Activated T-helper 9 cell treated with anti-CD3 and anti-CD28 coated beads, Interleukin-2, amount 50 U/mL, for 16 hours (primary cell): Measurements from ENCODE around the gene PHF12.
"Not testable (repeated sequence)": the region's sequence is repeated elsewhere in the genome, so short reads cannot be mapped to it uniquely, and the experiment has no call there.

Experiments used
- DNase-seq: peaks from one replicate; pipeline ENCODE4 v3.0.0-alpha.2; 2020; ENCODE audit warnings: low read depth

The PHF12 gene

DNA sequence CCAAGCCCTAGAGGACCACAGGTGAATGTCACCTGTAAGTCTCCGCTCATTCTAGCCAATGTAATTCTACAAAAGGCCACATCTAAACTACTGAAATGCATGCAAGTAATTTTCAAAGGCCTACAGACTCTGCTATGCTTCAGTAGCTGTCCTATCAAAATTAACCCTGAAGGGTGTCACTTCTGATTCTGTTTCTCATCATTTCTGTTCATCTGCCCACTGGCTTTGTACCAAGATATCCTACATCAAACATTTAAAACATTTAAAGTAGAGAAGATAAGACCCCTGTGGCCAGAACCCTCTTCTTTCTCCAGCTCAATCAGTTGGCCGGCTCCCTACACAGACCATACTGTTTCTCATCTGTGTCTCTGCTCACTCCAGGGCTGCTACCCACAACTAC is 21.5 kb downstream of the PHF12 start:
- no peak for DNase-seq

DNA sequence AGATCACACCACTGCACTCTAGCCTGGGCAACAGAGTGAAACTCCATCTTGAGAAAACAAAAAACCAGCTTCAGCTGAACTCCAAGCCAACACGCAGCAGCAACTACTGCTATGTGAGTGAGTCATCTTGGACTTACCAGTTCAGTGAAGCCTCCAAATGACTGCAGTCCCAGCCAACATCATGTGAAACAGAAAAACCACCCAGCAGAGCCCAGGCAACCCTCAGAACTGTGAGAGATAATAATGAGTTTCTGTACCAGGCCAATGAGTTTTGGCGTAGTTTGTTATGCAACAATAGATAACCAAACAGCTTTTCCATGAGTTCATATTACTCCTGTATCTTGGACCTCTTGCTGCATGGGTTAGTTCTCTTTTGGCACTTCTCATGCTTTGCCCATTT is 23.3 kb downstream of the PHF12 start:
- DNase-seq = peak; percentile 7

DNA sequence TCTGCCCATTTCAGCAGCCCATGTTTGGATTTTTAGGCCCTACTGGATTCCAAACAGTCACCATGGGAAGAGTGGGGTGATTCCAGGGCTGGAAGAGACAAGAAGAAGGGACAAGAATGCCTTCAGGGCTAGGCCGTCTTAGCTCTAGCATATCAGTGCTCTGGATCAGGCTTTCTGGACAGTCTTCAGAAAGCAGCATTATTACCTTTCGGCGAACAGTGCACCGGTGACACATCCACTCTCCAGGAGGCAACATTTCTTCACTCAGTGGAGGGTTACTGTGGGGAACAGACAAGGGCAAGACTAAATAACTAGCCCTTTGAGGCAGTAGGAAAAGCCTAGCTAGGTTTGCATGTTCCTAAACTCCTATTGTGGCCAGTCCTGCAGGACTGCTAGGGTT is 24.5 kb downstream of the PHF12 start:
- DNase-seq = no peak

DNA sequence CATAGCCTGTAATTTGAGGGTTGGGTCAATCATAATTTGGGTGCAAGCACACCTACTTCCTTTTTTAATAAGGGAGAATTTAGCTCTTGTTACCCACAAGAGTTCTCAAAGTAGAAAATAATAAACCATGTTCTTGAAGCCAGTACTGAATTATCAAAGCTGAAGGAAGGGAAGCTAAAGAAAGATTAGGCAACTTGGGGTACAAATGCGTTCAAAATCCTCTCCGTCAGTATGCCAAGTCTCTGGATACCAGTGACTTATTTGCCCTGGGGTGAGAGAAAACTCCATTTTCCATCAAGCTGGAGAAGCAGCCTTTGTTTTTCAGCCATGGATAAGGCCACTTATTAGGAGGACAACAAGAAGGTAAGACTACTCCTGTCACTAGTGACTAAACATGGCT is 25.0 kb downstream of the PHF12 start:
- no peak for DNase-seq

DNA sequence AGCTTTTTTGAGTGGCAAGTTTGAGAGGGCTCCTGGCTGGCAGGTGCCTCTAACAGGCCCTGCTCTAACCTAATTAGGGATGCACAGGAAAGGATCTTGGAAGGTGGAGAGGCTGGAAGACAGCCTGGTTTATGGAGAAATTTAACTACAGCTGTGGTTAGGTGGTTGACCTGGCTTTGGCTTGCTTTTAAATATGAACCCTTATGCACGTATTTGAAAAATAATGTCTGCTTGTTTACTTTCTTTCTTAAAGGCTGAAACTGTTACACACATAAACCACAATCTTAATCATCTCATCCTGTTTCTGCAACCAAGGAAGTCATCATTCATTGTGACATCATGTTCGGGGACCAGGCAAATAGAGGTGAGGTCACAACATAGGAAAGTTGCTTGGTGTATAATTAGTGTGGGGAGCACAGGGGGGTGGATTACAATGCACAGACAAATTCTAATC is 25.4 kb downstream of the PHF12 start:
- DNase-seq = peak; percentile 9

- DNase-seq = no peak
Observed at GRCh38 chr17:28920201-28920600, 31.1 kb downstream of the PHF12 start.

GRCh38 chr17:28918295-28918694 is 33.0 kb downstream of the PHF12 start:
- no peak for DNase-seq

DNA sequence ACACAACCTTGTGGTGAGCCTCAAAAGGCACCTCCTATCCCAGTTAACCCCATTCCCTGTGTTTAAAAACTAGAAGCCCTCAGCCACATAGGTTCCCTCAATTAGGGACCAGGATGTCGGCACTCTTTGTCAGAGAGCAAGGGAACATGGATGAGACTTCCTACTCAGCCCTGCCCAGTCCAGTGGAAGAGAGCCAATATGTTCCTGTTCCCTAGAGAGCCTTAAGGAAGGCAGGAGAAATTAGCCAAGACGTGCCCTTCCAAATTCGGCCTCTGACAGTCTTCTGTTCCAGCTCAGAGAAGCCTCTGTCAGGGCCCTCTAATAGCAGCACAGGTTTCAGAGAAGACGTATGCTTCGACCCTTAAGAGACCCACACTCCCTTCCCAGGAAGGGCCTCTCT is 33.9 kb downstream of the PHF12 start:
- DNase-seq = no peak

GRCh38 chr17:28917029-28917428 is 34.3 kb downstream of the PHF12 start:
- DNase-seq = no peak

- DNase-seq = no peak
Observed at GRCh38 chr17:28916302-28916934, 34.9 kb downstream of the PHF12 start.

GRCh38 chr17:28912938-28913333 is 38.4 kb downstream of the PHF12 start:
- DNase-seq = no peak

DNA sequence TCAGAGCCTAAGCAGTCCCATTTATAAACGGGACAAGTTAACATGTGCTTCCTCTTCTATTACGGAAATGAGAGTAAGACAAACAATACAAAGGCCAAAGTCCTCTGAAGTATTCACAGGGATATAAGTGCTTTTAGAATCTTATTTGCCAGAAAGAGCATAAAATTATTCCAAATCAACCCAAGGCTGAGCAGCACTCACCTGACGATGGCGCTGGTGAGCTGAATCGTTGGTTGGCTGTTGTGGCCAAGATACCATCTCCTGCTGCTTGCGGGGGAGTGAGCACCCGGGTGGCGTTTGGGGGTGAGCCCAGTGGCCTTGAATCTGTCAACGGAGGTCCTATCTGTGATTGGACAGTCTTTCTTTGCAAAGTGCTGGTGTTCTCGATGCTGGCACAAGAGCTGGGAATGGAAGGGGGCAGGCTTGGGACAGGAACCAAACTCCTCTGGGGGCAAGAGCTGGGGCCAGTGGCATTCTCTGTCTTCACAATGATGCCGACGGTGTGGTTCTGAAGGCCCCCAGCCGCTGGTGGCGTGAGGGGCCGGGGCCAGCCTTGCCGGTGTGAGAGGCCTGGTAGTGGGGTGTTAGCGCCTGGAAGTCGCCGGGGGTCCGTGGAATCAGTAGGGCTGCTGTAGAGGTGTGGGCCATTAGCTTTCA is 38.9 kb downstream of the PHF12 start:
- no peak for DNase-seq

DNA sequence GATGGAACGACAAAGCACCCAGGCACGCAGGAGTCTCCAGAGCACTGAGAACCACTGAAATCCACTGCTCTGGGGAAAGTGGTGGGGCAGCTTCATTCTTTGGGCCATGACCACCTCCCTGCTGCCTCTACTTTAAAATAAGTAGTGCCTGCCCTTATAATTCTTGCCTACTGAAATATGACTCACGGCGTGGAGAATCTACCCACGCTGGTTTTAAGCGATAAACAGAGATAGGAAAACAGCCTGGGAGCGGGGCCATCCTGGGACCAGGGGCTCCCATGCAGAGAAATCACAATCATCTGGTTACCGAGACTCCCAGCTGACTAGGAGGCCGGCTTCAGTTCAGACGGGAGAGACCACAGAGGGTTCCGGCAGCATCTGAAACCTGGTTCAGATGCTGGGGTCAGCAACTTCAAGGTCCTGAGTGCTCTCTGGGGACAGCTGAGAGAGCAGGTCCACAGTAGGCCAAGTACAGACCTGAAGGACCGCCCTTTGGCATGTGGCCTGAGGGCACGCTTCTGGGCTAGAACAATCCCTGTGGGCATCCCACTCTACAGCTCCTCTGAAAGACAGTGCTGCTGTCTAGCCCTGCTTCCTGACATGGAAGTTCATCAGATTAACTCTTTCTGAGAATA is 39.8 kb downstream of the PHF12 start:
- DNase-seq = no peak

DNA sequence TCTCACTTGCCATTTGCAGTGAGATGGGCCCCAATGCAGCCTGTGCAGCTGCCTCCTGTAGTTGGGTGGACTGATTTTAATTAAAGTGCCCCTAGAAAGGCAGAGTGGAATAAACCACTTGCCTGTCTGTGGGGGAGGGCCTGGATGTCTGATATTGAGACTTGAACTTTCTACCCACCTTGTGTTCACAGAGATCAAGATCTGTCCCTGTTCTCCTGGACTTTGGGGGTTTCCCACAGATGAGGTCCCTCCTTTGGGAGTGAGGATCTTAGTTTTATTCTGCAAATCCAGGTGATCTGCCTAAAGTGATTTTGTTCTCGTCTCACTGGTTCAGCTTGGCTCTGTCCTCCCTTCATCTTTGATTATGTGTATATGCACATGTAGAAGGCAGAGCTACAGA is 40.8 kb downstream of the PHF12 start:
- no peak for DNase-seq

DNA sequence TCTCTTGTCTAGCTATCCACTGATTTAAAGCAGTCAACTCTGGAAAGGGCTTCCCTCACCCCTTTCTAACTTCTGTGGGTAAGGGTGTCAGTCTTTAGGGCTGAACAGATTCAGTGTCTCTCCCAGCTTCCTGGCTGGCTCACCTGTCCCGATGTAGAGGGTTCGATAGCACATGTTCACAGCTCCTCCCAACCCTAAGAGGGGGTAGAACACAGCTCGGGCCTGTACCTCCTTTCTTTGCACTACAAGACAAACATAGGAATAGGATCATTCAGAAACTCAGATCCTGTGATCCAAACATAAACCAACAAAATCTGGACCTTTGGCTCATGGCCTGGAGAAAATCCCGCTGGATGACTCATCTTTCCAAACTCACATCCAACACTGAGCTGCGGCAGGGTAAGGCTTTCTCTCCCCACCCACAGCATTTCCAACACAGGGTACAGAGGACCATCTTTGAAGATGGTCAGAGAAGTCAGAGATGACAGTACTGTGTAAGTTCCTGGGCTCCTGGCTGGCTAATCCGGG is 42.6 kb downstream of the PHF12 start:
- DNase-seq = no peak

DNA sequence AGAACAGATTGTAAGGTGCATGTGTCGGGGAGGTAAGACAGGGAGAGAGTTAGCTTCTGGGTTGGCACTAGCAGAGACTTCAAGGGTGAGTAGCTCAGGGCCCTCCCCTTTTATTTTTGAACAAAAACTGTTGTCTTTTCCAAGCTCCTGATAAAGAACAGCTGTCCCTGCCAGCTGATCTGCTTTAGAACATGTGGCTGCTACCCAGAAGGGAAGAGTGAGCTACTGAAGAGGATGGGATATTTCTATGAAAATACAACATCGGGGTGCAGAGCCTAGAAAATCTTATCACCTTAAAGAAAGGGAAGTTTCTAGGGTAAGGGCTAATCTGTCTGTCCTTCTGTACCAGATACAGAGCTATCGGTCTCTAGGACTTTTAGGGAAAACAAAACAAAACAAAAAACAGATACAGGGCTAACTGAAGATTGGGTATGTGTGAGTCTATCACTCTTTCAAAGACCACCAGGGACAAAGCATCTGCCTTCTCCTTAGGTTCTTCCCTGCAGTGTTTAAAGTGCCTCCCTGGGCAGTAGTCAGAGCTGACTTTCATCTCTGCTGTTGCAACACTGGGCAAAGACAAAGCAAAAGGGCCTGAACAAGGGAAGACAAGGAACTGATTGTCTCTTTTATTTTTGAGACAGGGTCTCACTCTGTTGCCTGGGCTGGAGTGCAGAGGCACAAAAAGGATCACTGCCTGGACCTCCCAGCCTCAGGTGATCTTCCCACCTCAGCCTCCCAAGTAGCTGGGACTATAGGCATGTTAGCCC is 43.4 kb downstream of the PHF12 start:
- no peak for DNase-seq

GRCh38 chr17:28906706-28907438 is 44.4 kb downstream of the PHF12 start:
- no peak for DNase-seq

GRCh38 chr17:28906276-28906675 is 45.0 kb downstream of the PHF12 start:
- DNase-seq = no peak

- no peak for DNase-seq
Observed at GRCh38 chr17:28904800-28905199, 46.5 kb downstream of the PHF12 start.

DNA sequence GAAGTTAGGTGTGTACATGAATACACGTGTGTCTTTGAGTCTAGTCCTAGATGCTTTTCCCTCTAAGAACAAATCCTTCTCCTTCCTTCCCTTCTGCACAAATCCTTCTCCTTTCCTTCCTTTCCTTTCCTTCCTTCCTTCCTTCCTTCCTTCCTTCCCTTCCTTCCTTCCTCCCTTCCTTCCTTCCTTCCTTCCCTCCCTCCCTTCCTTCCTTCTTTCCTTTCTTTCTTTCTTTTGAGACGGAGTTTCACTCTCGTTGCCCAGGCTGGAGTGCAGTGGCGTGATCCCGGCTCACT is 47.8 kb downstream of the PHF12 start:
- DNase-seq = not testable (repeated sequence)

- DNase-seq = peak; percentile 91
Observed at GRCh38 chr17:28902819-28903545, 48.3 kb downstream of the PHF12 start, which contains the start of gene DHRS13. TSS of gene DHRS13 (minus strand) at chr17:28903079. CDS start at chr17:28902944, 135 bp downstream.
